NCI-H2227 (cell line): ENCODE measurements around the gene HDHD3.
A peak's percentile ranks its signal among the peaks of the same experiment; 100 is the strongest.
"Not testable (repeated sequence)": the region's sequence is repeated elsewhere in the genome, so short reads cannot be mapped to it uniquely, and the experiment has no call there.

ENCODE experiments used
- DNase-seq: peaks from one replicate; lab custom pipeline; 2025; ENCODE audit not compliant: unreplicated experiment; lab: John Stamatoyannopoulos, UW

HDHD3 gene

GRCh38 chr9:113390192-113390960 lies 13.6 kb upstream of the HDHD3 start:
- no peak for DNase-seq

- DNase-seq = no peak
Observed at GRCh38 chr9:113389451-113389850, 12.7 kb upstream of the HDHD3 start.

GRCh38 chr9:113388833-113389232 lies 12.0 kb upstream of the HDHD3 start:
- no peak for DNase-seq

DNA sequence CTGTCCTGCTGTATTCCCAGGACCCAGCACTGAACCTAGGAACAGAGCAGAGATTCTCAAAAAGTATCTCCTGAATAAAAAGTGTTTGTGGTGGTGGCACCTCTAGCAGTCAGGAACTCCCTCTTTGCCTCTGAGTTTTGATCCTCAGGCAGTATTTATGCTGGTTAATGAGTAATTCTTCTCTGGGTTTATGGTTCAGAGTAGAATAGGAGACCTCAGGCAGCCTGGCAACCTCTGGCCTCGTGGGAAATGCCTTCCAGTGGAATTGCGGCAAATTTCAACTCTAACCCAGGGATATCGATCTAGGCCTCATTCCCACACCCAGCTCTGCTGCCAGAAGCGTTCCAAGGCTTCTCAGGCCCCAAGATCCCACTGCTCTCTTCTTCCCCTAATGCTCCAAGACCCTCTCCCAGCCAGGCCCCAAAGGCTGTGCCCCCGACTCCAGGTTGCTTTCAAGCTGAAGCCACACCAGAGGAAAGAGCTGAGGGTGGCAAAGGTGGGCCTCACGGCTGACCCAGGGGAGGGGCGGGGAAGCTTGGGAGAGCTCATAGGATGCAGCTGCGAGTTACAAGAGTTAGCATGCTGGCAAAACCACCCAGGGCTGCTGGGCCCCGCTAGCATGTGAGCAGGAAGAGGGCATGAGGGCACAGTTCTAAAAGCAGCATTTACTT lies 10.9 kb upstream of the HDHD3 start:
- no peak for DNase-seq

- no peak for DNase-seq
Observed at GRCh38 chr9:113386571-113387393, 10.0 kb upstream of the HDHD3 start.

DNA sequence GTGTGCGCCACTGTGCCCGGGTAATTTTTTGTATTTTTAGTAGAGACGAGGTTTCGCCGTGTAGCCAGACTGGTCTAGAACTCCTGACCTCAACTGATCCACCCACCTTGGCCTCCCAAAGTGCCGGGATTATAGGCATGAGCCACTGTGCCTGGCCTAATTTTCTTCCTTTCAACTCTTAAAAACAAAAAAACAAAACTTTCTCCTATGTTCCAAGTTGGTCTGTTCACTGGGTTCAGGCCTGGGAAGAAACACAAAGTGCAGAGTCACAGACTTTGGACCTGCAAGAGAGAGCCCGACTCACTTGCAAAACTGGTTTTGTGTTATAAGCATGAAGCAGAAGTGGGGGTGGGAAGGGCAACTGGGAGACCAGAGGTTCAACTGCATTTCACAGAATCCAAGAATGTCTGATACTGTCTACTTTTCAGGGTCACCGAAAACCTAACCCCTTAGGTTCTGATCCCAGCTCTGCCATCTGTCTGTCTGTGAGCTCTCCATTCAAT lies 5.2 kb upstream of the HDHD3 start:
- DNase-seq = no peak

DNA sequence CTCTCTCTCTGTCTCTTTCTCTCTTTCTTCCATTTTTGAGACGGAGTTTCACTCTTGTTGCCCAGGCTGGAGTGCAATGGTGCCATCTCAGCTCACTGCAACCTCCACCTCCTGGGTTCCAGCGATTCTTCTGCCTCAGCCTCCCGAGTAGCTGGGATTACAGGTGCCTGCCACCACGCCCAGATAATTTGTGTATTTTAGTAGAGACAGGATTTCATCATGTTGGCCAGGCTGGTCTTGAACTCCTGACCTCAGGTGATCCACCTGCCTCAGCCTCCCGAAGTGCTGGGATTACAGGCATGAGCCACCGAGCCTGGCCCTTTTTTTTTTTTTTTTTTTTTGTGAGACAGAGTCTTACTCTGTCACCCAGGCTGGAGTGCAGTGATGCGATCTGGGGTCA lies 4.7 kb upstream of the HDHD3 start:
- DNase-seq = not testable (repeated sequence)

DNA sequence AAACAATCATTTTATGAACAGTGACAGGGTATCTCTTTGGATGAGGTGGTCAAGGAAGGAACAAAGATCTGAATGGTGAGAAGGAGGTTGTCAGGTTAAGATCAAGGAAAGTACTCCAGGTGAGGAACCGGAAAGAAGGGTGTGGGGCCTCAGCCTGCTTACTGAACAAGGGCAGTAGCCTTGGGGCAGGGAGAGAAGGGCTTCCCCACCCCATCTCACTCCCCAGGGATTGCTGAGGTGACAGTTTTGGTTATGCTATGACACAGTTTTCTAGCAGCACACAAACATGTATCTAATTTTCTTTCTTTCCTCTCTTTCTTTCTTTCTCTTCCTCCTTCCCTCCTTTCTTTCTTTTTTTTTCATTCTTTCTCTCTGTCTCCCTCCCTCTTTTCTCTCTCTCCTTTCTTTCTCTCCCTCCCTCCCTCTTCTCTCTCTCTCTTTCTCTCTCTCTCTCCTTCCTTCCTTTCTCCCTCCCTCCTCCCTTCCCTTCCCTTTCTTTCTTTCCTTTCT lies 4.1 kb upstream of the HDHD3 start:
- no peak for DNase-seq

DNA sequence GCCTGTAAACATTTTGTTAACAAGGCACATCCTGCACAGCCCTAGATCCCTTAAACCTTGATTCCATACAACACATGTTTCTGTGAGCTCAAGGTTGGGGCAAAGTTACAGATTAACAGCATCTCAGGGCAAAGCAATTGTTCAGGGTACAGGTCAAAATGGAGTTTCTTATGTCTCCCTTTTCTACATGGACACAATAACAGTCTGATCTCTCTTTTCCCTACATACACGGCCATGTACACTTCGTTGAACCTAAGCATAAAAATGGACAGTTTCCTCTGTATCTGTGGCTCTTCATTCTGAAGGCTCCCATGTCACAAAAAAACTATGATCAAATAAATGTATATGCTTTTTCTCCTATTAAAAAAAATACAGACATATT lies 3.0 kb upstream of the HDHD3 start:
- not testable (repeated sequence) for DNase-seq

- not testable (repeated sequence) for DNase-seq
Observed at GRCh38 chr9:113379094-113379828, 2.5 kb upstream of the HDHD3 start.

DNA sequence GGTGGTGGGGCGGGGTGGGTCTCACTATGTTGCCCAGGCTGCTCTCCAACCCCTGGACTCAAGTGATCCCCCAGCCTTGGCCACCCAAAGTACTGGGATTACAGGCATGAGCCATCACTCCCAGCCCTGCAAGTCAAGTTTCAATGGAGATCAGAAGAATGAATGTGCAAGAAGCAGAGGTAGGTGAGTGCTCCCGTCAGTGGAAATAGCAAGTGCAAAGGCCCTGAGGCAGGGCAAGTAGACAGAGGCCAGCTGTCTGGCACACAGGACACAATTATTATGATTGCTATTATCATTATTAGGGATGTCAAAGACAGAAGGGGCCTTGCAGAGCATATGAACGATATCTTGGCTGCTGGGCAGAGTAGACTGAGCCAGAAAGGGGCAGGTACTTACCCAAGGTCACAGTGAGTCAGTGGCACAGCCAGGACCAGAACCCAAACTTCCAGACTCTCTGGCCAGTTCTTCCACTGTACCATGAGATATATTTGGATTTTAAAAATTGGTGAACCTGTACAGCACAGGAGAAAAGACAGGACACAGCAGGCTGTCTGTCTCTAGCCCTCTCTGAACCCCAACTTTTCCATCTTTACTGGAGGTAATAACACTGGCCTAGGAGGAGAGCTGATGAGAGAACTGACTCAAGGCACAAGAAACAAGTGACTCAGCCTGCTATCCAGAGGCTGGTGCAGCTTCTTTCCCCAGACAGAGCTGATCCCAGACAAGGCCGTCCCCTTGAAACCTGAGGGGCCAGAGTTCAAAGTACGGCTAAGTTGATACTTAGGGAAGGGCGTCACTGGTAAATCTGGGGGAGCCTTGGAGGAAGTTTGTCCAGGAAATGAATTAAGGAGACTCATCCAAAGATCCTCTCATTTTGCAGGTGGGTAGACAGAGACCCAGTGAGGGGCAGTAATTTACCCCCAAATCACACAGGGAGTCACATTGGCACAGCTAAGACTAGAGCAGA lies 1.4 kb downstream of the HDHD3 start:
- no peak for DNase-seq

DNA sequence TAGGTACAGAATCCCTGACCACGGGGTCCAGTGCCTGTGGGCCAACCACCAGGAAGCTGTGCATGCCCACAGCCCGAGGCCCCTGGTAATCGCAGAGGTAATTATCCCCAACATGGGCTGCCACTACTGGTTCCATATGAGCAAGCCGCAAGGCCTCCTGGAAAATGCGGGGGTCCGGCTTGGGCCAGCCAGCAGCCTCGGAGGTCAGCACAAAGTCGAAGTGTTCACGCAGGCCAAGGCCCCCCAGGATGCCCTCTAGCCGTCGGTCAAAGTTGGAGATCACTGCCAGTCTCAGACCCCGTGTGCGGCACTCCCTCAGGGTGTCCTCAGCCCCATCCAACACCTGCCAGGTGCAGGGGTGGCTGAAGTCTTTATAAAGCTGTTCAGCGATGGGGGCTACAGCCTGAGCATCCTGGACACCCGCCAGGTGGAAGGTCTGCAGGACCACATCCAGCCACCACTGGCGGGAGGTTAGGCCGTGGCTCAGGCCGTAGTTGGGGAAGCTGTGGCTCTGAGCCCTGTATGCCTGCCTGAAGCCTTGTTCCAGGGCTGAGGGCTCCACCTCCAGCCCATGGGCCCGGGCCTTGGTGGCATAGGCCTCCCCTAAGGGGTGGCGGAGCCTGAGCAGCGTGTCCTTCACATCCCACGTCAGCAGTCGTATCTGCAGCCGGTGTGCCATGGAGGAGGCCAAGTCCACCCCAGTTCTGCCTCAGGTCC lies 3.0 kb downstream of the HDHD3 start:
- no peak for DNase-seq

DNA sequence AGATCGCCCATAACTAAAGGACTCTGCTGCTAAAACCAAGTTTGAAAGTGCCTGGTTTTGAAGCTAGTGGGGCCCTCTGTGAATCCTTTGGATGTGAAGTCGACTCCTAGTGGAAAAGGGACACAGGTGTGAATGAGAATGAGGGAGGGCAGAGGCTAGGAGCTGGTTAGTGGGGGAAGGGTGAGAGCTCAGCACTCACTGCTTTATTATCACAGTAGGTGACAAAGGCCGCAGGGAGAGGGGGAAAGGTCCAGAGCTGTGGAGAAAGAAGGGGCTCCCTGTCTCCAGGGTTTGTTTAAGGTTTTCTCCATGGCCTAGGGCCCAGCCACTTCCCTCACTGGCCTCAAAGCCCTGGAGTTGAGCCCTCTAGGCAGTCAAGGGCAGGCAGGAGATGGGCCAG lies 3.5 kb downstream of the HDHD3 start:
- peak; percentile 4 for DNase-seq

- no peak for DNase-seq
Observed at GRCh38 chr9:113372059-113372458, 4.7 kb downstream of the HDHD3 start.

- DNase-seq = no peak
Observed at GRCh38 chr9:113370806-113371325, 5.9 kb downstream of the HDHD3 start.

- no peak for DNase-seq
Observed at GRCh38 chr9:113369855-113370140, 7.0 kb downstream of the HDHD3 start.

DNA sequence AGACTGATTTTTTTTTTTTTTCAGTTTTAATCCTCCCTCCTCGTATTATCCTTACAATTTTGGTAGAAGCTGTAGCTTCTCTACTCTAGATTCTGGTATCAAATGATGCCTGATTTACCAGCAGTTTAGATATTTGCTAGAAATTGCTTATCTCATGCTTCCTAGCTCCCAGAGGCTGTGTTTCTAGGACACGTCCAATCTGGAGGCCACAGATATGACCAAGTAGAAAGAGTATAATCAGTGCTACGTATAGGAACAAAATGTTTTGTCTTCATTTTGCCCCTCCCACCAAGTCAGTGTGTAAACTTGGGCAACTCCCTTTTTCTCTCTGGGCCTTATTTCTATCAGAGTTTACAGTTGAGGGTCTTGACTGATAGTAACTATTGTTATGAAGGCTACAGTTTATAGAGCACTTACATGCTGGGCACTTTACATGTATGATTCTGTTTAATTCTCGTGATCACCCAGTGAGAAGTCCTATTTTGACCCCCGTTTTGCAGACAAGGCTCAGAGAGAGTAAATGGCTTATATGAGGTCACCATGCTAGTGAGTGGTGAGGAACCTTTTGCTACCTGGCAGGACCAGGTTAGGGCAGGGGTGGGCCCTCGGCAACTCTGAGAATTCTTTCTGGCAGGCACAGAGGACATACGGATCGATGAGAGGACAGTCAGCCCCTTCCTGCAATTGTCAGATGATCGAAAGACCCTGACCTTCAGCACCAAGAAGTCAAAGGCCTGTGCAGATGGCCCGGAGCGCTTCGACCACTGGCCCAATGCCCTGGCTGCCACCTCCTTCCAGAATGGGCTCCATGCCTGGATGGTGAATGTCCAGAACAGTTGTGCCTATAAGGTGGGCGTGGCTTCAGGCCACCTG lies 7.6 kb downstream of the HDHD3 start:
- no peak for DNase-seq
